ENCODE results near the gene CTNNBIP1.

CTNNBIP1 gene

DNA sequence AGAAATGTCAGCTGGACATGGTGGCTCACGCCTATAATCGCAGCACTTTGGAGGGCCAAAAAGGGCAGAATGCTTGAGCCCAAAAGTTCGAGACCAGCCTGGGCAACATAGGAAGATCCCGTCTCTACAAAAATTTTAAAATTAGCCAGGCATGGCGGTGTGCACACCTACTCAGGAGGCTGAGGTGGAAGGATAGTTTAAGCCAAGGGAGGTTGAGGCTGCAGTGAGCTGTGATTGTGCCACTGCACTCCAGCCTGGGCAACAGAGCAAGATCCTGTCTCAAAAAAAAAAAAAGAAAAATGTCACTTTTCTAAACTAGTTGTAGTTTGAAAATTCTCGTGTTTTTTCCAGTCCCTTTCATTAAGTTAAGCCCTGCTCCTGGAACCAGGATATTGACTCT lies 95.5 kb downstream of the CTNNBIP1 start:
- Histone ChIP-seq H3F3A (ENCODE audit: insufficient read depth, low read length) (0 out of 2 replicates have a peak, but pooled peaks cover 3% of the 10 kb centered on the region), H4K20me1 (ENCODE audit: insufficient read depth, low read length) (no peaks in the 10 kb centered on the region)
- TF ChIP-seq, protein P1, sequence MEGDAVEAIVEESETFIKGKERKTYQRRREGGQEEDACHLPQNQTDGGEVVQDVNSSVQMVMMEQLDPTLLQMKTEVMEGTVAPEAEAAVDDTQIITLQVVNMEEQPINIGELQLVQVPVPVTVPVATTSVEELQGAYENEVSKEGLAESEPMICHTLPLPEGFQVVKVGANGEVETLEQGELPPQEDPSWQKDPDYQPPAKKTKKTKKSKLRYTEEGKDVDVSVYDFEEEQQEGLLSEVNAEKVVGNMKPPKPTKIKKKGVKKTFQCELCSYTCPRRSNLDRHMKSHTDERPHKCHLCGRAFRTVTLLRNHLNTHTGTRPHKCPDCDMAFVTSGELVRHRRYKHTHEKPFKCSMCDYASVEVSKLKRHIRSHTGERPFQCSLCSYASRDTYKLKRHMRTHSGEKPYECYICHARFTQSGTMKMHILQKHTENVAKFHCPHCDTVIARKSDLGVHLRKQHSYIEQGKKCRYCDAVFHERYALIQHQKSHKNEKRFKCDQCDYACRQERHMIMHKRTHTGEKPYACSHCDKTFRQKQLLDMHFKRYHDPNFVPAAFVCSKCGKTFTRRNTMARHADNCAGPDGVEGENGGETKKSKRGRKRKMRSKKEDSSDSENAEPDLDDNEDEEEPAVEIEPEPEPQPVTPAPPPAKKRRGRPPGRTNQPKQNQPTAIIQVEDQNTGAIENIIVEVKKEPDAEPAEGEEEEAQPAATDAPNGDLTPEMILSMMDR (IDR thresholded peaks at IDR 0.05; ENCODE audit: low read length), result no peak
- TF ChIP-seq EZH2 (IDR thresholded peaks at IDR 0.05; ENCODE audit: borderline replicate concordance, low read length), result no peak

DNA sequence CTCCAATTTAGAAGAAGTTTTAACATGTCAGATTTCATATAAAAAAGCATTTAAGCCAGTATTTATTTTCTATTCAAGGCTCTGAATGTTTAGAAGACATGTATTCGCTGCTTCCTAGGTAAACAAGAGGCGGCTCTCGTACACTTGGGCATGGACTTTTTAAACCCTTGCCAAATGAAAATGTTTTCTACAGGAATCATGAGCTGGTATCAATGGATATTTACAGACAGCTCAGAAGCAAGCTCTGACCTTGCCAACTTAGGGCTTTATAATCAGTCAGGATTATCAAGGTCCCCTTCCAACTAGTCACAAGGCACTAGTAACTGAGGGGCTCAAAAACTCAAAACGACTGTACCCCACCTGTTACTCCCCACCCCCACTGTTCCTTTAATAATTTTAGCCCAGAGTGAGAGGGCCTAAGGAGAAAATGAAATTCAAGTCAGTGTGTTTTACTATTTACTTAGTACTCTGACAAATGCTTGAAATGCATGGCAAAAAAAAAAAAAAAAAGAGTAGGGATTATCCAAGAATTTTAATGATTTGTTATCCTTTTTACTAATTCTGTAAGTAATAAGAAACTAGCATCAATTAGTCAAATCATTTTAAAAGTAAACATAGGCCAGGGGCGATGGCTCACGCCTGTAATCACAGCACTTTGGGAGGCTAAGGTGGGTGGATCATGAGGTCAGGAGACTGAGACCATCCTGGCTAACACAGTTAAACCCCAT lies 98.7 kb downstream of the CTNNBIP1 start:
- Histone ChIP-seq H3K4me1 (ENCODE audit: insufficient read depth, low read length, severe bottlenecking) (peaks cover 85% of the 10 kb centered on the region), H3K79me2 (ENCODE audit: insufficient read depth, low read length) (peaks cover 99% of the 10 kb centered on the region), H4K20me1 (ENCODE audit: insufficient read depth, low read length) (no peaks in the 10 kb centered on the region), H2AFZ (ENCODE audit: low read length) (no peak overlapping the region), H3K9me3 (ENCODE audit: low read length) (no peaks in the 10 kb centered on the region), H3K27me3 (ENCODE audit: insufficient read depth, low read length) (no peaks in the 10 kb centered on the region), H3F3A (ENCODE audit: insufficient read depth, low read length) (0 out of 2 replicates have a peak, but pooled peaks cover 3% of the 10 kb centered on the region), H3K4me3 (ENCODE audit: low read depth, low read length, poor library complexity, severe bottlenecking) (no peak overlapping the region), H3K9ac (ENCODE audit: low read length) (no peak overlapping the region), H3K27ac (ENCODE audit: low read depth, low read length, poor library complexity, severe bottlenecking) (peak overlapping the region; percentile 42), H3K9me2 (ENCODE audit: low read depth, low read length) (no peaks in the 10 kb centered on the region), H3K36me3 (ENCODE audit: insufficient read depth, low read length) (peaks cover 33% of the 10 kb centered on the region), H3K4me2 (ENCODE audit: low read length) (no peak overlapping the region; the same call in 1 of the 2 replicates)
- no peak for TF ChIP-seq EZH2 (IDR thresholded peaks at IDR 0.05; ENCODE audit: borderline replicate concordance, low read length)
- TF ChIP-seq, protein P1 (IDR thresholded peaks at IDR 0.05; ENCODE audit: low read length), result no peak

More for the DNA sequence above, 95.5 kb downstream of the CTNNBIP1 start:
- H3K27ac ChIP-seq (ENCODE audit: low read depth, low read length, poor library complexity, severe bottlenecking), result peak overlapping the region; percentile 61
- peaks cover 91% of the 10 kb centered on the region for H3K4me1 ChIP-seq (ENCODE audit: insufficient read depth, low read length, severe bottlenecking)
- H3K9me3 ChIP-seq (ENCODE audit: low read length), result no peaks in the 10 kb centered on the region
- H3K79me2 ChIP-seq (ENCODE audit: insufficient read depth, low read length), result peaks cover 97% of the 10 kb centered on the region
- no peaks in the 10 kb centered on the region for H3K27me3 ChIP-seq (ENCODE audit: insufficient read depth, low read length)
- no peak overlapping the region for H3K9ac ChIP-seq (ENCODE audit: low read length)
- peaks cover 21% of the 10 kb centered on the region; the same call in 1 of the 2 replicates for H3K36me3 ChIP-seq (ENCODE audit: insufficient read depth, low read length)
- H3K4me3 ChIP-seq (ENCODE audit: low read depth, low read length, poor library complexity, severe bottlenecking), result no peak overlapping the region
- H3K9me2 ChIP-seq (ENCODE audit: low read depth, low read length), result no peaks in the 10 kb centered on the region
- peak overlapping the region; percentile 16; the same call in 1 of the 2 replicates for H3K4me2 ChIP-seq (ENCODE audit: low read length)
- H2AFZ ChIP-seq (ENCODE audit: low read length), result no peak overlapping the region

DNA sequence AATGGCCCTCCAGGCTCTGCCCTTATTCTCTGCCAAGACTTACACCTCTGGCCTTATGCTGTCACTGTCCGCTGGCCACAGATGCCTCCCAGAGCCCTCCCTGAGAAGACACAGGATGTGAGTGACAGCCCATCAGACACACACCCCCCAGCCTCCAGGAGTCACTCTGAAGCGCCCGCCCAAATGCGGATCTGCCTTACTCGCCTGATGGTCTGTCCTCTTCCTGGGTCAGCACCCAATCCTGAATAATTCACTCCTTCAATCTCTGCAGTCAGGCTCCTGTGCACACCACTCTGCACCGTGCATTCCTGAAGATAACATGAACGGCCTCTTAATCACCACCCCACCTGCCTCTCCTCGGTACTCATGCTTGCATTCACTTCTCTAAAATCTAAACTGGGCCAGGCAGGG lies 101.0 kb downstream of the CTNNBIP1 start:
- Histone ChIP-seq H4K20me1 (ENCODE audit: insufficient read depth, low read length) (no peaks in the 10 kb centered on the region), H3K9ac (ENCODE audit: low read length) (no peak overlapping the region; the same call in 1 of the 2 replicates), H3K27me3 (ENCODE audit: insufficient read depth, low read length) (no peaks in the 10 kb centered on the region), H3K9me2 (ENCODE audit: low read depth, low read length) (no peaks in the 10 kb centered on the region), H2AFZ (ENCODE audit: low read length) (no peak overlapping the region), H3K4me2 (ENCODE audit: low read length) (peak overlapping the region; percentile 21; the same call in 1 of the 2 replicates), H3K9me3 (ENCODE audit: low read length) (no peaks in the 10 kb centered on the region), H3K4me3 (ENCODE audit: low read depth, low read length, poor library complexity, severe bottlenecking) (no peak overlapping the region), H3K4me1 (ENCODE audit: insufficient read depth, low read length, severe bottlenecking) (peaks cover 85% of the 10 kb centered on the region), H3K27ac (ENCODE audit: low read depth, low read length, poor library complexity, severe bottlenecking) (peak overlapping the region; percentile 33), H3K79me2 (ENCODE audit: insufficient read depth, low read length) (peaks cover 99% of the 10 kb centered on the region), H3K36me3 (ENCODE audit: insufficient read depth, low read length) (peaks cover 35% of the 10 kb centered on the region), H3F3A (ENCODE audit: insufficient read depth, low read length) (0 out of 2 replicates have a peak, but pooled peaks cover under 1% of the 10 kb centered on the region)
- TF ChIP-seq, protein P1 (IDR thresholded peaks at IDR 0.05; ENCODE audit: low read length), result no peak
- no peak for TF ChIP-seq EZH2 (IDR thresholded peaks at IDR 0.05; ENCODE audit: borderline replicate concordance, low read length)
